Fibroblast of villous mesenchyme (primary cell): ENCODE measurements around the gene IGDCC3. TPM values are rescaled to one million over a fixed set of nuclear protein-coding genes. Genes with fewer than 3 reads are reported as not detected.
A peak's percentile ranks its signal among the peaks of the same experiment; 100 is the strongest.

ENCODE experiments used
- DNase-seq: peaks from one replicate; pipeline ENCODE4 v3.0.0-alpha.2; 2010; ENCODE audit warnings: low read depth
- H3K4me3 ChIP-seq: 2 replicates; pipeline ENCODE4 v1.5.1; 2011; ENCODE audit warnings: low read depth, mild to moderate bottlenecking, low read length
- total RNA-seq: library from RNA; depleted of rRNA; stranded (reverse); fragments of >200 nt; gene quantifications from 2 replicates; pipeline ENCODE4 v1.2.3, GENCODE V29; 2012
- TF ChIP-seq, protein P1 (sequence below): IDR thresholded peaks from 2 replicates; pipeline ENCODE4 v1.5.1; 2012; ENCODE audit warnings: low read depth, mild to moderate bottlenecking, low read length; ENCODE audit not compliant: insufficient read depth

Gene IGDCC3
- total RNA-seq, result under 0.01 TPM in 2 replicates

DNA sequence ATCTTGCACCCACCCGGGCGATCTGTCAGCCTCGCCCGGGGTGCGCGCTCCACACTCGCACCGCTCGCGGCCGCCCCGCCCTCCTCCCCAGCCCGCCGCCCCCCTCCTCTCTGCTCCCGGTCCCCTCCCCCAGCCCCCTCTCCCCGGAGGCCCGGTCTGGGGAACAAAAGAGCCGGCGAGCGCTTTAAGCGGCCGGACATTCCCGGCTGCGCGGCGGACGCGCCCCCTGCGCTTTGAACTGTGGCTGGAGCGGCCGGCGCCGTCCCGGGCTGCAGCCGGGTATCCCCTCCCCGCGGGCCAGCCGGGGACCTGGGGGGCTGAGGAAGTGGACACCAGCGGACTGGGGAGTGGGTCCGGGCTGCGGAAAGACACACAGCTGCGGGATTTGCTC is at the start of gene IGDCC3:
TSS of gene IGDCC3 (minus strand) at position 27 of the 391 bp plus-strand sequence. CDS start 214 bp downstream, outside the sequence.
- TF ChIP-seq, protein P1, sequence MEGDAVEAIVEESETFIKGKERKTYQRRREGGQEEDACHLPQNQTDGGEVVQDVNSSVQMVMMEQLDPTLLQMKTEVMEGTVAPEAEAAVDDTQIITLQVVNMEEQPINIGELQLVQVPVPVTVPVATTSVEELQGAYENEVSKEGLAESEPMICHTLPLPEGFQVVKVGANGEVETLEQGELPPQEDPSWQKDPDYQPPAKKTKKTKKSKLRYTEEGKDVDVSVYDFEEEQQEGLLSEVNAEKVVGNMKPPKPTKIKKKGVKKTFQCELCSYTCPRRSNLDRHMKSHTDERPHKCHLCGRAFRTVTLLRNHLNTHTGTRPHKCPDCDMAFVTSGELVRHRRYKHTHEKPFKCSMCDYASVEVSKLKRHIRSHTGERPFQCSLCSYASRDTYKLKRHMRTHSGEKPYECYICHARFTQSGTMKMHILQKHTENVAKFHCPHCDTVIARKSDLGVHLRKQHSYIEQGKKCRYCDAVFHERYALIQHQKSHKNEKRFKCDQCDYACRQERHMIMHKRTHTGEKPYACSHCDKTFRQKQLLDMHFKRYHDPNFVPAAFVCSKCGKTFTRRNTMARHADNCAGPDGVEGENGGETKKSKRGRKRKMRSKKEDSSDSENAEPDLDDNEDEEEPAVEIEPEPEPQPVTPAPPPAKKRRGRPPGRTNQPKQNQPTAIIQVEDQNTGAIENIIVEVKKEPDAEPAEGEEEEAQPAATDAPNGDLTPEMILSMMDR, result no peak
- DNase-seq, result peak; percentile 14
- H3K4me3 ChIP-seq, result peak within 1 kb of the TSS; percentile 52

- DNase-seq, result no peak
- TF ChIP-seq, protein P1, result no peak
- no peak overlapping the region for H3K4me3 ChIP-seq
These were observed 48.5 kb upstream of the IGDCC3 start for GRCh38 chr15:65426216-65426853.

- no peak for DNase-seq
- H3K4me3 ChIP-seq, result no peak overlapping the region
- TF ChIP-seq, protein P1, result no peak
These were observed 46.9 kb upstream of the IGDCC3 start for GRCh38 chr15:65424683-65425082.

DNA sequence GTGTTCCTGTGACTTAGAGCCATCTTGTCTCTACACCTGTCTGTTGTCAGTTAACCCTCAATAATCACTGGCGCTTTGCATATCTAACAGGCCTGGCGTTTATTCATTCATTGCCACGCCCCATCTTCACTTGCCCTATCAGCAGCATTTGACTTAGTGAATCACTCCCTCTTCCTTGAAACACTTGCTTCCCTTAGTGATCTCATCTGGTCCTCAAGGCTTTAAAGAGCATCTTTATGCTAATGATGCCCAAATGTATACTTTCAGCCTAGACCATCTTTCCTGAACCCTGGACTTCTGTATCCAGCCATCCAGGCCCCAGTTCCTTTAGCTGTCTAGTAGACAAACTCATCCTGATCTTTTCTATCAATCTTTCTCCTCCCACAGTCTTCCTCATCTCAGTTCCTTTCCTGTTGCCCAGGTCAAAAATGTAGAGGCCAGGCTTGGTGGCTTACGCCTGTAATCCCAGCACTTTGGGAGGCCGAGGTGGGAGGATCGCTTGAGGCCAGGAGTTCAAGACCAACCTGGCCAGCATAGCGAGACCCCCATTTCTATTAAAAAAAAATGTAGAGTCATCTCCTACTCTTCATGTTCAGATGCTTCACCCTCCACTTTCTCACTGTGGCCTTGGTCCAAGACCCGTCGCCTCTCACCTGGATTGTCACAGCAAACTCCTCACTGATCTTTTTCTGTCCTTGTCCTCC is 46.3 kb upstream of the IGDCC3 start:
- TF ChIP-seq, protein P1, result no peak
- H3K4me3 ChIP-seq, result no peak overlapping the region
- no peak for DNase-seq

DNA sequence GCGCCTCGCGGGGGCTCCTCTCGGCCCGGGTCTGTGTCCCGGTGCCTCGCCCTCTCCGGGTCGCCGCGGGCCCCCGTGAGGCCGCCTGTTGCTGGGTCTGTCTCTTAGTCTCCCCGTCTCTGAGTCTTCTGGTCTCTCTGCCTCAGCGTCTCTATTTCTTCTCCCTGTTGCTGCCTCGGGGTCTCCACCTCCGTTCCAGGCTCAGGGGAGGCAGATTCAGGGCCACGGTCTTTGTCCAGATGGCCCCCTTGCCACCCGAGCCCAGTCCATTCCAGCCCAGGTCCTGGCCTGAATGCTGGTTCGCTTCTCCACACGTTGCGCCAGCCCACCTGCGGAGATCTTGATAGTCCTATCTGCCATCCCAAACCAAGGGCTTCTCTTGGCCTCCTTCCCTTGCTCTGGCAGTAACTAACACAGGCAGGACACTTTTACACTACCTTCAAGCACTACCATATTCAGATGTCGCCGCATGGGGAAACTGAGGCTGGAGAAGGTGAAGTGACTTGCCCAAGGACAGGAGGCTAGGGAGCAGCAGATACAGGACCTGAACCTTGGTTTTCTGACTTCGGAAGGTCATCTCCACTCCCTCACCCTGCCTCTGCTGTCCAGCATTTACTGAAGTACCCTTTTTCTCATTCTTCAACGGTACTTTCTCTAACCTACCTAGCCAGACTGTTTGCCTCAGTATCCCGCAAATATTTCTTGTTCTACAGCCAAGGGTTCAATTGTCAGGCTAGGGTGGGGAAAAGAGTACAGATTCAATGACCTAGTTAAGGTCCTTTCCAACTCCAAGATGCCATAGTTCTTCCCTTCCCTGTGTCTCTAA is 45.6 kb upstream of the IGDCC3 start:
- TF ChIP-seq, protein P1, result no peak
- peak overlapping the region; percentile 33 for H3K4me3 ChIP-seq
- DNase-seq, result no peak

GRCh38 chr15:65421360-65422215 is 43.8 kb upstream of the IGDCC3 start:
- TF ChIP-seq, protein P1, result no peak
- H3K4me3 ChIP-seq, result peak overlapping the region; percentile 66
- peak; percentile 77 for DNase-seq
